DMS114 treated with DMSO at 0.1 percent for 48 hours (cell line): ENCODE results near the gene ZMYND12.

Source experiments
- DNase-seq: peaks from one replicate; lab custom pipeline; 2025; ENCODE audit not compliant: unreplicated experiment; lab: John Stamatoyannopoulos, UW

Gene ZMYND12

DNA sequence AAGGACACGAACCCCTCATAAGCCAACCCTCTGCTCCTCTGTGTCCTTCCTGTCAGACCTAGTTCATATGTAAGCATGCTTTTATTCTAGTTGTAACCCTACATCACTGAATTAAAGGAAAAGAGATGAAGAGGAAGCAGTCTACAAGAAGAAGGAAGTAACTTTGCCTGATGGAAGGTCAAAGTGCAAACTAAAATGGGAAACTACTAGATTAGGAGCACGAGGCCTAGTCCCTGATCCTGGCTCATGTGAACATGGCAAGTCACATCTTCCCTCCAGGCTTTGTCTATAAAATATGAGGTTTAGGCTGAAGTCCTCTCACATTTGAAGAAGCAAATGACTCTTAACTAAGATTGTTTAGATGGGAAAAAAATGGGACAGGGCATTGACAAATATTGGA, 13.2 kb downstream of the ZMYND12 start:
- no peak for DNase-seq

DNA sequence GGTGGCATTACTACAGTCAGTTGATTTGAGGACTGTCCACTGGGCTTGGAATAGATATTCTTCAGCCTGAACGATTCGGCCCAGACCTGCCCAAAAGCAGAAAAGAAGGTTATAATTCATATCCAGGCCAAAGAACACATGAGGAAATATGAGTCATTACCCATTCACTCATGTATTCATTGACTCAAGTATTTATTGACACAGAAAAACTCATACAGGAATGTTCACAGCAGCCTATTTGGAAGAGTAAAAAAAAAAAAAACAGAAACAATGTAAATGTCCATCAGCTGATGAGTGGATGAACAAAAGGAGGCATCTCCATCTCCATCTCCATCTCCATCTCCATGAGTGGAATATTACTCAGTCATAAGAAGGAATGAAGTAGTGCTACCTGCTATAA, 15.9 kb downstream of the ZMYND12 start:
- DNase-seq = no peak

DNA sequence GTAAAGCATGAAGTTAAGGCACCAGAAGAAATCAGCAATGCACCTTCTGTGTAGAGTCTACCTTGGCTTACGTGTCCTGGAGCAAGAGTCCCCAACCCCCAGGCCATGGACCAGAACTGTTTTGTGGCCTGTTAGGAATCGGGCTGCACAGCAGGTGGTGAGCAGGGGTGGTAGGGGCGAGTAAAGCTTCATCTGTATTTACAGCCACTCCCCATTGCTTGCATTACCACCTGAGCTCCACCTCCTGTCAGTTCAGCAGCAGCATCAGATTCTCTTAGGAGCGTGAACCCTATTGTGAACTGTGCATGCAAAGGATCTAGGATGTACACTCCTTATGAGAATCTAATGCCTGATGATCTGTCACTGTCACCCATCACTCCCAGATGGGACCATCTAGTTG, 21.5 kb downstream of the ZMYND12 start:
- DNase-seq = no peak

DNA sequence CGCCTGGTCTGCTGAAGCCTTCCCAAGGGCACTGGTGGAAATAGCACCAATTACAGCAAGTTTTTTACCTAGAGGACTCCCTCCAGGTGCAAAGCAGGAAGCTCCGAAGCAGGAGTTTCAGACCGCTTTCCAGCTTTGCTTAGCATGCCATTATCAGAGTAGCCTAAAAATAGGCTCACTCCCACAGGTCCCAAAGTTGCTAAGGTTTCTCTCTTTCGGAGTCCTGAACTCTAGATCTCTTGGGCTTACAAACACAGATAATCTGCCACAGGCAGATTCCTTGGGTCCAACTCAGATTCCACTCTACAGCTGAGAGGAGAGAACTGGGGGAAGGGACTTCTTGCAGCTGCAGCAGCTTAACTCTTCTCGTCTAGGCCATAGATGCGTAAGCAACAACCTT, 22.5 kb downstream of the ZMYND12 start:
- DNase-seq = no peak

DNA sequence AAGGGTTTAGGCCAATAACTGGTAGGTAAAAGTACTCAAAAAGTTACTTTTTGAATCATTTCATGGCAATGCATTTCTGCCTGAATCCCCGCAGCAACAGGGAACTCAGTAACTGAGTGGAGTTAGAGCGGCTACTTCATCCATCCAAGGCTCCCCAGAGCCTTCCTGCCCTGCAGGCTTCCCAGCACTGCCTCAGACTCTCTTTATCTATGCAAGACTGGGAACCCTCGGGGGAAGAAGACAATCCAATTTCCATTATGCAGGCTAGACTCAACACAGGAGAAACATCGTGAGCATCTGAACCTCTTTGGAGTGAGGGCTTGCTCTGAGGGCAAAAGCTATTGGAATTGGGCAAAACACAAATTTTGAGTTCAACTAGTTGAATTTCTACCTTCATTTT, 23.1 kb downstream of the ZMYND12 start:
- no peak for DNase-seq

DNA sequence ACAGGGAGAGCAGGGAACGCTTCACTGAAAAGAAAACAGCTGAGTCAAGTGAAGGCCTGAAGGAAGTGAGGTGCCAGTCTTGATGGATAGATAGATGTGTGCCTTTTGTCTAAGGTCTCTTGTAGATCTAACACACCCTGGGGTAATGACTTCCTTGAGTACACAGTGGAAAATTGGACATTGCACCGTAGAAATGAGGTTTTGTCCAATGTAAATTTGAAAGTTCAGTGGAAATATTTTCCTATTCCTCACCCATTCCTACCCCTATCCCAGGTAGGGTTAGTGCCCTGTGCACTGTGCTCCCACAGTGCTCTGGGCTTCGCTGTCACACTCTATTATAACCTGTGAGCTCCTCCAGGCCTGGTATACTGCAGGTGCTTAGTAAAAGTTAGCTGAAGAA, 24.3 kb downstream of the ZMYND12 start:
- no peak for DNase-seq

DNA sequence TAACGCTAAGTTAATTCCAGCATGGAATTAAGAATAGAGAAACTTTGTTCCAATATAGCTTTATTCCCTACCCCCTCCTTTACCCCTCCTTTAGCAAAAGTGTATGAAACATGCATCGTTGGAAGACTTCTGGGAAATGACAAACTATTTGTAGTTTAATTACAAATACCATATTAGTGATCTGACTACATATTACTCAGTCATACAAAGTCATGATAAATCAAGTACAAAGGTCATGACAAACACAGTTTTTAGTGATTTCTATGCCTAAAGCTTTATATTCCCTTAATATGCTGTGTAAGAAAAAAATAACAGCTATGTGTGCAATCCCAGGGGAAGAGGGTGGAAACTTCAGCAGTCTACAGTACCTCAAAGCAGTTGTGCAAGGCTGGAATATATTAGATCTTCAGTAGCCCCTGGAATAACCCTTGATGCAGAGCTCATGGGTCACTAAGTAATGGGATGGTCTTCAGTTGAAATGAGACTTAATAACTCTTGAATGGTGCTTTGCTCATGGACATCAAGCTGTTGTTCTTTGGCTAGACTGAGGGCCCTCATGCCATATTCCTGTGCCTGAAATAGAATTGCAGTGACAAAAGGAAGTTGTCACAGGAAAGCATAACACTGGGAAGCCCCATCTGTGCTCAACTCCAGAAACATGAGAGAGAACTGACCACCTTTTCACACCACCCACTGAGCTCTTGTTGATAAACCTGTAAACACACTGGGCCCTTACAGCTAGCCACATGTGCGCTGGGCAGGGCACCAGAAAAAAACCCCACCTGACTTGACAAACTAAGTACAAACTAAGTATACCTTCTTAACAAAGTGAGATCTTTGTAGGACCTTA, 25.3 kb downstream of the ZMYND12 start:
- no peak for DNase-seq

DNA sequence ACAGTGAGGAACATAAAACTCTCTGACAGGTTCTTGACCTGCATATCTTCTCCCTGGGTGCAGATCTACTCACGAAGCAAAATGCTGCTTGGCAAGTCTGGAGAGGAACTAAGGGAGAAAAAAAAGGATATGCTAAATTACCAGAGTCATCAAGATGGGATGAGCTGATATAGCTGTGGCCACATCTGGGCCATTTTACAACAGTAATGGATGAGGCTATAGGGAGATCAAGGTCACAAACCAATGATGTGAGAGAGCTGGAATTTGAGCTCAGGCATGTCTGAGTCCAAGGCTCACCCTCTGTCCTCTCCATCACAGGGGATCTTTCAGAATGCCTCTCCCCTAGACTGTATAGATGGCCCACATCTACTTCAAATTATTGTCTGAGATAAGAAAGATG, 26.2 kb downstream of the ZMYND12 start:
- DNase-seq = no peak

DNA sequence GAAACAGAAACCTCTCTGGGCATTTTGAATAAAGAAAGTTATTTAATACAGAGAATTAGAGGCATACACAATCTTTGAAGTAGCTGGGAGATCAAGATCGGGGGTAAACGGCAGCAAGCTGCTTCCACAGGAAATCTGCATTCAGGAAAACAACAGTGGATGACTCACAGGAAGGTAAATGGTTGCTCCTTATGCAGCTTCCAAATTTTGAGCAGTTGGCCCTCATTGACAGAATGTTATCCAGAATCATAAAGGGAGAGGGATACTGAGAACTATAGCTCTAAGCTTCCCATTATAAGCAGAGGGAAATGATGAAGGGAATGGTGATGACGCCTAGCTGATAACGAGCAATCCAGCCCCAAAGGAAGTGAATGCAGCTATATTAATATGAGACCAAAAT, 28.6 kb downstream of the ZMYND12 start:
- no peak for DNase-seq

DNA sequence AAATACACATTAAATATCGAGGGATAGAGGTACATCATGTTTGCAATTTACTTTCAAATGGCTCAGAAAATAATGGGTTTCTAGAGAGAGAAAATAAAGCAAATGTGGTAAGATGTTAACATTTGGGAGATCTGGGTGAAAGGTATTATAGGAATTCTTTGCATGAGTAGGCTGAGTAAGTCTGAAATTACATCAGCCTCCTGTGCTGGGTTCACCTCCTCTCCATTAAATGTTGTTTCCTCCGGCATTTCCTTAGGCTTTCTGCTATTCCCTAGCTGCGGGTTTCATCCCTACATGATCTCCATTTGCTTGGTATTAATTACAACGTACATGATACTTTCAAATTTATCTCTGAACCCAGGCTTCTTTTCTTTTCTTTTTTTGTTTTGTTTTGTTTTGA, 31.6 kb downstream of the ZMYND12 start:
- no peak for DNase-seq

DNA sequence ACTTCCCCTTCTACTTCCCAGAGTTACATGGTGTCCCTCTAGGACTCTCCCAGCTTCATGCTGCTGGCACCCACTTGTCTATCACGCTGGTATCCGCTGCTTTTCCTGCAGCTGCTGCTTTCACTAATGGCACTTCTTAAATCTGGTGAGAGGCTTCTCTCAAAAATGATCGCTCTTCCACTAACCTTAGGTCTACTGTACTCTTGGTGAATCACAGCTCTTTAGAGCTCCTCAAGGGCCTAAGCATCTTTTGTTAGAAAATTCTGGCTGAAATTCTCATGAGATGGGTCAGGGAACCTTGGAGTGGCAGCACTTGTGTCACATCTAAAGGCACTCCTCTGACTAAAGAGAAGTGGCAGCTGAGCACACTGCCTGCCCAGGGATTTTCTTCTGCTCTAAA, 32.1 kb downstream of the ZMYND12 start:
- DNase-seq = no peak

DNA sequence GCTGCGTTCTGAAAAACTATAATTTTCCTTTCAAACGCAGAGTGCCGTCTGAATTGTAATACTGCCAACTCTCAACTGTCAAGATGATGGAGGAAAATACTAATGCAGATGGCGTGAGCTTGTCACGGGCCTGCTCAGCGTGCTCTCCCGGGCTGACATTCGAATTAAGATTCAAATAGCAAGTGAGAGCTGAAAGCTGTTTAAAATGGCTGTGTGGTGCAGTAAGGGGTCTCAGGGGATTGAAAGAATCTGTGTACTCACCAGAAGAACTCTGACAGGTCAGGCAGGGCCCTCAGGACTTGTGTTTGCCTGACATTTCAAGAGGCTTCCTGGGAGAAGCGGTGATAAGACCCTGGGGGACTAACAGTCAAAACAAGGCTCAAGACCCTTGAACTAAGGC, 33.1 kb downstream of the ZMYND12 start:
- DNase-seq = no peak

DNA sequence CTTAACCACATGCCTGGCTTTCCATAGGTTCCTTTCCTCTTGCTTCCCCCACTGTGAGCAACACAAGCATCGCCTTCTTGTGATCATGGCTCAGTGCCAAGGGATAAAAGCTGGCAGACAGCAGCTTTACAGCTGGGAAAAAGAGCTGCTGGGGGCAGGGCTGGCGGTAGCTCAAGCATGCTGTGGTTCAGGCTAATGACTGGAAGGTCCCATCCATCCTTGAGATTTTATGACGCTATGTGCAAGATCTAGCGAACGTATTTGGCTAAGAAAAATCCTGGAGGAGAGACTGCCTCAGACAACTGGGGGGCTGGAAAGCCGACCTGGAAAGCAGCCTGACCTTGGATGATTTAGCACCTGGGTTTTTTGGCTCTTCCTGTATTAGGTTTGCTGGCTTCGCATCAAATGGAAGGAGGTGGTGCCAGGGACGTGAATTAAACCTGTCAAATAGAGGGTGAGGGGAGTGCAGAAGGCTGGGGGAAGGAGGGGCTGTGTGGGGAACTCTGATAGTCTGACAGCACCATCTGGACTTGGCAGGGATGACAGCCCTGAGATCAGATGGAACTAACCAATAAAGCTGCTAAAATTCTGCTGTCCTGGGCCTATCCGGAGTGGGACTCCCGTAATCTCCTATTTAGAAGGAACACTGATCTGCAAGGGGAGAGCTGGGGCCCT, 34.8 kb downstream of the ZMYND12 start:
- DNase-seq = no peak

DNA sequence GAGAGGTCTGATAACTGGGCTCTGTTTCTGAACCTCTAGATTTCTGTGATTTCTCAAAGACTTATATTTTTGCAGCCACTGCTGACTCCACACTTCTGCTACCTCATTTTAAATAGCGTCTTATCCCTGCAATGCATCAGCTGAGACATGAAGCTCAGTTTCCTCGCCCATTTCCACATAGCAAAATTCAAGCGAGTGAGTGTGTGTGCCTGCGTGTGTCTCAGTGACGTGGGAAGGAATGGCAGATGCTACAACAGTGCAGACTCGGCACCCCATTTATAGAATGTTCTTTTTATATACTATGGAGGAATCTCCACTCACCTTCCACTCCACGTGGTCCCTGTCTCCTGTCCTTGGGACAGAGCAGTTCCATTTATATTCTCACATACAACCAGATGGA, 35.7 kb downstream of the ZMYND12 start:
- DNase-seq = no peak

DNA sequence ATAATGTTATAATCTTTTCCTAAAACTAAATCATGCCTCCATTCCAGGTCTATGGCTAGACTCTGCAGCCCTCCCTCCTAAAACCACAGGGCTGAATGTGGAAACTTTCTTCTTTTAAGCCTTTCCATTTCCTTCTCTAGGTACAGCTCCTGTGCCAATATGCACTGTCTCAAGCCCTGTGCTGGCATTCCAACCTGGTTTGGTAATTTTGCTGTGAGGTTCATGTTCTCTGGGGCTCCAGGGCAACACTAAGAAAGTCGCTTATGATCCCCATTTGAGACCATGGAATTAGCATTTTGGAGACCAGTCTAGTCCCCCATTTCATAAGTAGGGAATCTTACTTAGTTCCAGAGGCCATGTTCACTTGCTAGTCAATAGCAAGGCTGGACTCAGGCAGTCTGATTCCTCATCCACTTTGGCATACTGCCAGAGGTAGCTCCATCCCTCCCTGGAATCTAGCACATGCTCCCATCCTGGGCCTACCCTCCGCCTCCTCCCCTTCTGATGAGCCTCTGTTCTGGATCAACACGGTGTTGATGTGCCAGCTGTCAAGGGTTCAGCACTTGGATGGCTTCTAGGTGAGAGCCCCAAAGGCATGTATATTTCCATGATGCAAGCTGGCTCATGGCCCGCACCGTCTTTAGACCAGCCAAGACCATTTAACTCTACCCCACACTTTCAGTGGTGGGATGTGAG, 36.5 kb downstream of the ZMYND12 start:
- no peak for DNase-seq

DNA sequence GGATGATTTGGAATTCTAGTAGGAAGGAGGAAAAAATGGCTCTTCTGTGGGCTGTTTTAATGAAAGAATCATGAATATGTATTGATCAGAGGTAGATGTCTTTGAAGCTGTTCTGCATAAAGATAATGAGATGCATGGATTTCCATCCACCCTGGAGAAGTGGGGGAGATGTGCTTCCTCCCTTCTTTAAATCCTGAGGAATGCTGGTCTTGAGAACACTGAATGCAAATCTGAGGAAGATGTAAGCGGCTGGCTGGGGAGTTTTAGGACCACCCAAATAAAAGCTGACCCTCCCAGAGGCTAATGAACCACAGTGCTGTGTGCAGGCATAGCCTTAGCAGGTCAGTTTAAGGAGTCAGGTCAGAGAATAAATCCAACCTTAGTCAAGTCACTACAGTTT, 37.3 kb downstream of the ZMYND12 start:
- no peak for DNase-seq

DNA sequence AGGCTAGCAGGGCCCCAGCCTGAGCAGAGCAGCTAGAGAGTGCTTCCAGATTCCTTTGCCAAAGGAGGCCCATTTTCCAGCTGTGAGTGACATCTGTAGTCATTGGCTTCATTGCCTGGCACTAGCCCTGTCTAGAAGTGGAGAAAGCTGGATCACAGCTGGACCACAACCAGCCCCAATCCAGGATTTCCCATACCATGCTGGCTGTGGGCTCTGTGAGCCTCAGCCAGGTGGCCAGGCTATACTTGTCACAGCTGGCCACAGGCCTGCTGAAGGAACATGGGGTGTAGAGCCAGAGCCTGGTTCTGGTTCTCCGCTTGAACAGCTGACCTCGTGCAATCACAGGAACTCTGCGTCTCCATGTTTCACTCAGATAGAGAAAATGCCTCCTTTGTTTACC, 38.7 kb downstream of the ZMYND12 start:
- no peak for DNase-seq

DNA sequence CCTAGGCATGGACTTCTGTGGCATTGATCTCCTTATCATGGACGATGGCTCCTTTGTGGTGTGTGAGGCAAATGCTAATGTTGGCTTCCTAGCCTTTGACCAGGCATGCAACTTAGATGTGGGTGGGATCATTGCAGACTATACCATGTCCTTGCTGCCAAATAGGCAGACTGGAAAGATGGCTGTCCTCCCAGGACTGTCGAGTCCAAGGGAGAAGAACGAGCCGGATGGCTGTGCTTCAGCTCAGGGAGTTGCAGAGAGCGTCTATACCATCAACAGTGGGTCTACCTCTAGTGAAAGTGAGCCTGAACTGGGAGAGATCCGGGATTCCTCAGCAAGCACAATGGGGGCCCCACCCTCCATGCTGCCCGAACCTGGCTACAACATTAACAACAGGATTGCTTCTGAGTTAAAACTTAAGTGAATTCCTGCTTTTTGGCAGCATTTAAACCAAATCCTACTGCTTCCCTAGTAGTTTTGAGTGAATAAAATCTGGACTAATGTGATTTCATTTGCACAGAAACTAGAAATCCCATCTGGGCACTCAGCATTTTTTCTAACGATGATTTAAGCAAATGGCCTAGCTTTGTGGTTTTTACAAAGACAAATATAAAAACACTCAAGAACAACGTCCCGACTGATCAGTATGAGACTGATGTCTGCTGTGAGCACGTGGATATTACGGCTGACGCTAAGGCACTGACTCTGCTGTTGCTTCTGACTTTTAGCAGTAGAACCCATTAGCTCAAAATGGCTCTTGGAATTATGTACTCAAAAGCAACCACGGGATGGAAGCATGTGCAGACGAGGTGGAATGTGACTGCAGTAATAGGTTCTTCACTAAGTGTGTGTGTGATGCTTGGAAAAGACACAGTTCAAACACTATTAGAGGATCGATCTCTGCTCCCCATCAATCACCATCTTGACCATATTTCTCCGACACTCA, 41.0 kb downstream of the ZMYND12 start:
- DNase-seq = no peak

DNA sequence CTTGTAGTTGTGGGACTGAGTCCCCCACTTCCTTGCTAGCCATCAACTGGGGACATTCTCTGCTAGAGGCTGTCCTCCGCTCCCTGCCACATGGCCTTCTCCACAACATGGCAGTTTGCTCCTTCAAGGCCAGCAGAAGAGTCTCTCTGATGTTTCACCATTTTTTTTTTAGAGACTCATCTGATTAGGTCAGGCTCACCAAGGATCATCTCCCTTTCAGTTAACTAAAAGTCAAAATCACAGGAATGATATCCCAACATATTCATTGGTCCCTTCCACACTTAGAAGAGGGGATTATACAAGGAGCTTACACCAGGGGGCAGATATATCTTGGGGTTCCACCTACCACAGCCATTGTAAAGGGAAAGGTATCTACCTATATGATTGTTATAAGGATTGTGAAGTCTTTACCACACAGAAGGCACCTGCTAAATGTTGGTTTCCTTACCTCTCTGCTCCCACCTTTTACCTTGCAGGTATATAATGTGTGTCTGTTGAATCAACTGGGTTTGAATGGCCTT, 51.9 kb downstream of the ZMYND12 start:
- no peak for DNase-seq

DNA sequence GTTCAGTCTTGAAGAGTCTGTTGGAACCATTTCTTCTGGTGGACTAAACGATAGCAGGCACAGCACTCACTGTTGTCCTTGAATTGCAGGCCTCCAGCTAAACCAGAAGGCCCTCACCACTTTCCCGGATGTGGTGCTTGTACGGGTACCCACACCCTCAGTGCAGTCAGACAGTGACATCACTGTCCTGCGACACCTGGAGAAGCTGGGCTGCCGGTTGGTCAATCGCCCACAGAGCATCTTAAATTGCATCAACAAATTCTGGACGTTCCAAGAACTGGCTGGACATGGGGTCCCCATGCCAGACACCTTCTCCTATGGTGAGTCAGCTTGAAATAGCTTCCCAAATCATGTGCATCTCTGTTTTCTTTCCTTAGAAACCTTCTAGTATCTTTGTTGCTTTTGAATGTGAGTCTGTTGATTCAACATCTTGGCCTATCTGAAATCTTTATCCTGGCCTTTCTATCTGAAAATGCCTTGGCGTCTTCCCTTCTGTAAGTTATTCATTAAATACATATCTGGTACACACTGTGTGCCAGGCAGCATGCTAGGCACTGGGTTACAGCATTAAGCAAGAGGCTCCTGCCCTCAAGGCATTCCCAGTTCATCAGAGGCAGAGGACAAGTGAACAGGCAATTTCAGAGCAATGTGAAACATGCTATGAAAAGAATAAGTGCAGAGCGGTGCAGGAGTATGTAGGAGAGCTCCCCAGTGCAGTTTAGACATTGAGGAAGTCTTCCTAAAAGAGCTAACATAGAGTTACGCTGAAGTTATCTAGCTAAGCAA, 56.3 kb downstream of the ZMYND12 start:
- no peak for DNase-seq
